NK-92 (cell line): ENCODE data around the gene ACTL6A.
"Not testable (repeated sequence)": the region's sequence is repeated elsewhere in the genome, so short reads cannot be mapped to it uniquely, and the experiment has no call there.

Source experiments
- DNase-seq: peaks from one replicate; lab custom pipeline; 2025; ENCODE audit not compliant: unreplicated experiment; lab: John Stamatoyannopoulos, UW

The ACTL6A gene

DNA sequence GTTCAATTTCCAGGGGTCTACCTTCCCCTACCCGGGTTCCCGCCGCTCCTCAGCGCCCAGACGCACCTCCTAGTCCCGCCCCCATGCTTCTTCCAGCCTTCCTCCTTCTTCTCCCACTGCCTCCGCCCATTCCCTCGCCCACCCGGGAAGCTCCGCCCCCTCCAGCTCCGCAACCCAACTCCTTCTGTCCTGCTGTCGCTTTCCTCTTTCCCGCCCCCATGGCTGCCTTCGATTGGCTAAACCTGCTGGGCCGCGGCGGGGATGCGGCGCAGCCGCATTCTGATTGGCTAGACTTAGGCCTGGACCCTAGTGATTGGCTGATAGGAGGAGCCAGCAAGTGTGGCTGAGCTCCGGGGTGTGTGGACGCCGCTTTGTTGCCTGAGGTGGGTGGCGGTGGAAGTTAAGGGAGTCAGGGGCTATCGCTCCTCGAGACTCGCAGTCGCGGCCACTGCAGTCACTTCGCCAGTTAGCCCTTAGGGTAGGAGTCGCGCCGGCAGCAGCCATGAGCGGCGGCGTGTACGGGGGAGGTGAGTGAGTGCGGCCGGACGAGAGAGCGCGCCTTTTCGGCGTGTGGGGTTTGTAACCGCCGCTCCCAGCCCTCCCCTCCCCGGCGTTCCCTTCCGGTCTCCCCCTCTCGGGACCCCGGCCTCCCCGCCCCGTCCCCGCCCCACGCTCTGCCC, at the start of gene ACTL6A:
Gene ACTL6A, plus strand, starts transcription at position 336 of the 680 bp plus-strand sequence. Its CDS starts 167 bp downstream, at position 503.
- peak; percentile 92 for DNase-seq

GRCh38 chr3:179513862-179514261, 48.9 kb upstream of the ACTL6A start:
- no peak for DNase-seq

- DNase-seq, result not testable (repeated sequence)
Measured at GRCh38 chr3:179516461-179517251, 46.1 kb upstream of the ACTL6A start.

DNA sequence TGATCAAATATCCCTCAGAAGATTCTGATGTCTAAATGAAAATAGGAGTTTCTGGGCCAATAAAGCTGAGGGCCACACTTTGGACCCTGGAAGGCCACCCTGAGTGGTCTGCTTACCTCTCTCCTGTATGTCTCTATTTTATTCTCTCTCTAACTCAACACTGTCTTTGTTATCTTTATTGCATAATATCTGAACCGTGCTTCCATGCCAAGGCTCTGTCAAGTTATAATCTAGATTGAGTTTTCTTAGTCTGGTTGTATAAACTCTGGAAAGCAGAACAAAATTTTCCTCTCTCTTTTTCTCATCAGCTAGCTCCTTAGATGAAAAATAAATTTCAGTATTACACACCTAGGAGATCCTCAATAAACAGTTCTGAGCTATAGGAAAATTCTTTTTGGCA, 36.2 kb upstream of the ACTL6A start:
- DNase-seq, result no peak

DNA sequence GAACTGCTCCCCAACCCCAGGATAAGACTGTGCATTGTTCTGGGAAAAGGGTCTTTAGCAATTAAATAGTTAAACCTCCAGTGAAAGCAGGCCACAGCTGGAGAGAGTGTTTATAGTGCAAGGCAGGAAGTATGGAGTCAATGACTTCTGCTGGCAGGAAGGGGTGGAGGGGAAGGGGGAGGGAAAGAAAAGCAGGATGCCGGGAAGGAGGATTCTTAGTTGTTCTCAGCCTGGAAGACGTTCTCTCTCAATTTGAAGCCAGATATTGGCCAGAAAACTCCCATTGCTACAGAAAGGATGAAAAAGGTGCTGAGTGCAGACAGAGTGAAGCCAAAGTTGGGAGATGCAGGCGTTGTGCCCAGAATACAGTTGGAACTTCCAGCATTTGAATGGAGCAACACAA, 35.7 kb upstream of the ACTL6A start:
- no peak for DNase-seq

DNA sequence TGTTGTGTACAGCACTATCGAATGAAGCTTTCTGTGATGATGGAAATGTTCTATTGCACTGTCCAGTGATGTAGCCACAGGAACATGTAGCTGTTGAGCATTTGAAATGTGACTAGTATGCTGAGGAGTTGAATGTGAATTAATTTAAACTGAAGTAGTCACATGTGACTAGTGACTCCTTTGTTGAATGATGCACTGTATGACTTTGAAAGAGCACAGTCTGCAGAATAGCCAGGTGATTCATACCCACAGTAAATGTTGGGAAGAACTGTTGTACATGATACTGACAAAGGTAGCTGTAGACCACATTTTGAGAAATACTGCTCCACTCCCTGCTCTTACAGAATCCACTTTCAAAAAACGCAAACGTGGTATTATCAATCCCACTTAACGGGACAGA, 34.0 kb upstream of the ACTL6A start:
- DNase-seq, result no peak

- DNase-seq, result no peak
Measured at GRCh38 chr3:179531576-179531975, 31.1 kb upstream of the ACTL6A start.

DNA sequence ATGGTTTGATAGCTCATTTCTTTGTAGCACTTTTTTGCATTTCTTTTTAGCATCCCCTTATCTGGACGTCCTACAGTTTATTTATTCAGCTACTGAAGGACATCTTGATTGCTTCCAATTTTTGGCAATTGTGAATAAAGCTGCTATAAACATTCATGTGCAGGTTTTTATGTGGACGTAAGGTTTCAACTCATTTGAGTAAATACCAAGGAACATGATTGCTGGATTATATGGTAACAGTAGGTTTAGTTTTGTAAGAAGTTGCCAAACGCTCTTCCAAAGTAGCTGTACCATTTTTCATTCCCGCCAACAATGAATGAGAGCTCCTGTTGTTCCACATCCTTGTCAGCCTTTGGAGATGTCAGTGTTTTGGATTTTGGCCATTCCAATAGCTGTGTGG, 29.5 kb upstream of the ACTL6A start:
- DNase-seq, result no peak

- DNase-seq, result no peak
Measured at GRCh38 chr3:179536256-179536655, 26.5 kb upstream of the ACTL6A start.

DNA sequence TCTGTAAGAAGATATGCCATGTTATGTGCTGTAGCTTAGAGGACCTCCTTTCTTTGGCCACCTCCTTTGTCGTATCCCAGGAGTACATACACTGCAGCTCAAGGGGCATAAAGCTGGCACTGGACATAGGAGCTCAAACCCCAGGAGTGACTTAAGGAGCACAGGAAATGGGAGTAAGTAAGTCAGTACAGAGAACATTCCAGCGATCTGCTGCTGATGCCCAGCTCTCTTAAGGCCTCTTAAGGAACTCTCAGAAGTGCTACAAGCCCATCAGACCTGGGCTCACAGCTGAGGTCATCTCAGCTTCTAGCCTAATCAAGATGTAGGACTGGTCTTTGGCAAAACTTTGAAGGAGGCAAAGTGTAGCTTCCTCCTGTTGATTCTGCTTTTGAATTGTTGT, 21.6 kb upstream of the ACTL6A start:
- no peak for DNase-seq

DNA sequence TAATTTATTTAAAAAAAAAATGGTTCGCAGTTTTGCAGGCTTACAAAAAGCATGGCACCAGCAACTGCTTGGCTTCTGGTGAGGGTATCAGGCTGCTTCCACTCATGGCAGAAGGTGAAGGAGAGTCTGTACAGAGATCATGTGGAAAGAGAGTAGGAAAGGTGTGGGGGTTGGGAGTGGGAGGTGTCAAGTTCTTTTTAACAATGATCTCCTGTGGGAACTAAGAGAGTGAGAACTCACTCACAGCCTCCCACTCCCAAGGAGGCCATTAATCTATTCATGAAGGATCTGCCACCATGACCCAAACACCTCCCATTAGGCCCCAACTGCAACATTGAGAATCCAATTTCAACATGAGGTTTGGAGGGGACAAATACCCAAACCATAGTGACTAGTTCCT, 21.1 kb upstream of the ACTL6A start:
- no peak for DNase-seq

- DNase-seq, result no peak
Measured at GRCh38 chr3:179542375-179542774, 20.4 kb upstream of the ACTL6A start.

- no peak for DNase-seq
Measured at GRCh38 chr3:179544981-179545645, 17.6 kb upstream of the ACTL6A start.

- DNase-seq, result no peak
Measured at GRCh38 chr3:179546814-179547241, 15.9 kb upstream of the ACTL6A start.

- DNase-seq, result no peak
Measured at GRCh38 chr3:179551349-179552105, 11.2 kb upstream of the ACTL6A start.

DNA sequence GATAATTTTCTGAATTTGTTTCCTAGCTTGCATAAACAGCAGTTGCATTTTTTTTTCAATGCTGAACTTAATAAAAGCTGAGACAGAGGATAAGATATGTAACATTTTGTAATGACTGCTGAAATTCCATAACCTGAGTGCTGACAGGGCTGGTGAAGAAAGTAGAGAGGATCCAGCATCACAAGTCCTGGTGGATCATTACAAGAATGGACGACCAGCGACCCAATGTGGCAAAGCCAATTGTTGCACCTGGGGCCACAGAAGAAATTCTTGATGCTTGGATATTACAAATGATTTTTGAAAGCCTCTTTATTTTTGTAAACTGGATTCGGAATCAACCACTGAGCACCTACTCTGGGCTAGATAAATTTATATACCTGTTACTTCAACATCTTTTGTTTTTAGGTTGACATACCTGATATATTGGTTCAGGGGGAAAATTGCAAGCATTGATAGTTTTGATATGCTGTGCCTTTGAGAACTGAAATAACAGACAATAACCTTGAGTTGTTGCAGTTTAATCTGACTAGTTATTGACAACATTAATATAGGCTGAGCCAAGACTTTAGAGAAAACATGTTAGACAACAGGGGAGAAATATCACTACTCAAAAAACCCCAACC, 3.9 kb upstream of the ACTL6A start:
- DNase-seq, result no peak

- DNase-seq, result no peak
Measured at GRCh38 chr3:179560791-179561190, 1.9 kb upstream of the ACTL6A start.

DNA sequence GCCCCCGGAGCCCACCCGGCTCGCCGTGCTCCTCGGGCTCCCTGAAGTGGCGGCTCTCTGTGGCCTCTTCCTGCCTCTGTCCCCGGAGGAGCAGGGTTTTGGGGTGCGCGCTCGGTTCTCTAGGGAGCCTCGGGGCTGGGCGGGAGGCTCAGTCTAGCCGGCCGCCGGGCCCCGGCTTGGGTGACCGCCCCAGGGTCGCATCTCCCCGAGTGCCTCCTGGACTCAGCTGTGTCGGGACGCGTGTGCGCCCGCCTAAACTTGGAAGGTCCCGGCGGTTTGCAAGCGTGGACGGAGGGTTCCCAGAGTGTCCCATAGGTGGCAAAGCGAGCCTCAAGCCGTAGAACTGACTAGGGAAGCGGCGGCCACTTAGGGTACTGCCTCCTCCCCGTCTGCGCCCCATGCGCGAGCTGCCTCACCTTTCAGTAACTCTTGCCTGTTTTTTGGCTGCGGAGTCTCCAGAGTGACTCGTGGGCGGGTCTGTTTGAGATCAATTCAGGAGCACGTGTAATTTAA, 601 bp downstream of the ACTL6A start:
- DNase-seq, result no peak

DNA sequence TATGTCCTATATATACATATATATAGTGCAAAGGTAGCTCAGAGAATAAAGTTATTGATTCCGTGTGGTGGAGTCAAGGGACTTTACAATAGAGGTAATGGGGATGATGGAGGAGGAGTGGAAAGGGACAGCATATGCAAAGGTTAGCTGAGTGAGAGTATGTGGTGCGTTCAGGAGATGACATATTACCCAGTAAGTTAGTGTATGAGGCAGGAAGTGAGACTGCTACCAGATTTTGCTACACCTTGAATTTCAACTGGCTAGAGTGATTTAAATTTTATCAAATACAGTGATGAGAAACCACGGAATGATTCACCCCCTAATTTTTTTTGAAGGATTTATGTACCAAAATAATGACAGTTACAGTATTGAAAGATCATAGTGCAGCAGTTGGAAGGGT, 2.8 kb downstream of the ACTL6A start:
- DNase-seq, result no peak

DNA sequence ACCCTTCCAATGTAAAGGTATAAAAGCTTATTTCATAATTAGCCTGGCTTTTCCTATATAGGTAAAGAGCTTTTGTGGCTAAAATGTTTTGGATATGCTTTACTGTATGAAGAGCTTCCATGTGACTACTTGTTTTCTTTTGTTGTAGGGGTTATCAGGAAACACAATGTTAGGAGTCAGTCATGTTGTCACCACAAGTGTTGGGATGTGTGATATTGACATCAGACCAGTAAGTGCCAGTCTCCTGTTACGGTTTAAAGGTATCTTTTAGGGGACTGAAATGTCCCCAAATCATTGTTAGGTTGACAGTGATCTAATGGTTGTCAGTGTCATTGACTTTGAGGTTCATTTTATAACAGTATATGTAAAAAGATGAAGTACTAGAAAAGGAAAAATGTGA, 18.3 kb downstream of the ACTL6A start:
- no peak for DNase-seq

GRCh38 chr3:179589143-179589542, 26.4 kb downstream of the ACTL6A start:
- DNase-seq, result no peak
